Omental fat pad (tissue), 4 donors: Measurements from ENCODE around the gene TTLL5. TPM values are rescaled to one million over a fixed set of nuclear protein-coding genes. Genes with fewer than 3 reads are reported as not detected.

Source experiments
- ATAC-seq: fragments of 150-250 bp; one replicate; pipeline ENCODE4 v1.9.1; 2016; ENCODE audit warnings: mild to moderate bottlenecking, moderate library complexity; ENCODE audit not compliant: low FRiP score
- DNase-seq: peaks from one replicate; pipeline ENCODE4 v3.0.0-alpha.2; 2019; ENCODE audit warnings: low spot score
- CTCF ChIP-seq, 3 donors: fragments of 450-650 bp; IDR thresholded peaks; one replicate each; pipeline ENCODE4 v1.5.1; 2016 to 2017; ENCODE audit warnings: antibody characterized with exemption in 3 of 3, mild to moderate bottlenecking in 3 of 3, moderate library complexity in 2 of 3
- total RNA-seq, 4 donors: library from RNA; depleted of rRNA; stranded (reverse); fragments of >200 nt; gene quantifications; one replicate each; pipeline ENCODE4 v1.1.0, GENCODE V29; 2016

The TTLL5 gene
- total RNA-seq: 10 to 100 TPM; 17.3 to 28.2 (median 22.2) TPM

GRCh38 chr14:75660630-75661498 lies at the start of gene TTLL5, which contains the start of gene ERG28:
TTLL5 (plus strand) TSS chr14:75661246; CDS start chr14:75663150, 1,904 bp downstream.
ERG28 (minus strand) TSS chr14:75660876; CDS start chr14:75657502, 3,374 bp downstream.
- peak; percentile 83 for DNase-seq
- peak; percentile 99 for ATAC-seq
- TF ChIP-seq CTCF (IDR thresholded peaks at IDR 0.05): no peak

GRCh38 chr14:75612157-75612556 lies 48.9 kb upstream of the TTLL5 start:
- no peak for ATAC-seq

GRCh38 chr14:75614179-75614578 lies 46.9 kb upstream of the TTLL5 start:
- no peak for DNase-seq
- no peak for ATAC-seq
- no peak for TF ChIP-seq CTCF (IDR thresholded peaks at IDR 0.05)

More at GRCh38 chr14:75612157-75612556, 48.9 kb upstream of the TTLL5 start:
- no peak for TF ChIP-seq CTCF (IDR thresholded peaks at IDR 0.05)
- no peak for DNase-seq

- ATAC-seq (no peak), DNase-seq (no peak)
- no peak for TF ChIP-seq CTCF (IDR thresholded peaks at IDR 0.05)
These were observed 45.8 kb upstream of the TTLL5 start for GRCh38 chr14:75615200-75615599.

- no peak for TF ChIP-seq CTCF (IDR thresholded peaks at IDR 0.05)
- ATAC-seq (no peak), DNase-seq (no peak)
These were observed 41.5 kb upstream of the TTLL5 start for GRCh38 chr14:75619548-75619947.

- DNase-seq (no peak), ATAC-seq (no peak)
- TF ChIP-seq CTCF (IDR thresholded peaks at IDR 0.05): no peak
These were observed 36.0 kb upstream of the TTLL5 start for GRCh38 chr14:75625034-75625433.

GRCh38 chr14:75626396-75626795 lies 34.6 kb upstream of the TTLL5 start:
- no peak for ATAC-seq
- no peak for TF ChIP-seq CTCF (IDR thresholded peaks at IDR 0.05)
- no peak for DNase-seq
